H1 (cell line): Measurements from ENCODE around the gene HS3ST5. TPM values are rescaled to one million over a fixed set of nuclear protein-coding genes. Genes with fewer than 3 reads are reported as not detected.

Source experiments
- CTCF ChIA-PET: fragments of 300-600 bp; sonication (Branson Sonifier 250); formaldehyde crosslinking; loops from one replicate; lab custom pipeline; 2021; ENCODE audit not compliant: partially characterized antibody; lab: Charles Lee
- POLR2A ChIA-PET: fragments of 300-600 bp; sonication (Branson Sonifier 250); formaldehyde crosslinking; loops from one replicate; lab custom pipeline; 2021; ENCODE audit warnings: inconsistent platforms; ENCODE audit not compliant: partially characterized antibody; lab: Charles Lee
- DNase-seq, 2 experiments: peaks; one replicate each; pipeline versions ENCODE4 v3.0.0 to v3.0.0-alpha.2; 2010 to 2022; ENCODE audit warnings: low spot score in 2 of 2, low read depth in 1 of 2, mixed read lengths in 1 of 2
- FAIRE-seq: peaks from 2 replicates; lab custom pipeline; 2011; peaks lifted over from hg19 to GRCh38; lab: Jason Lieb, UNC
- H2AFZ ChIP-seq: 2 replicates; pipeline ENCODE4 v1.8.1; 2012; ENCODE audit warnings: low read length, inconsistent platforms
- H2AK5ac ChIP-seq: 2 replicates; pipeline ENCODE4 v1.6.1; 2013; ENCODE audit warnings: low read depth, low read length
- H2BK120ac ChIP-seq: replicated peaks from 2 replicates; pipeline ENCODE3; 2013; ENCODE audit warnings: low read depth, low read length, inconsistent platforms
- H2BK12ac ChIP-seq: 2 replicates; pipeline ENCODE4 v1.6.1; 2013; ENCODE audit warnings: low read depth, low read length
- H2BK15ac ChIP-seq: 2 replicates; pipeline ENCODE4 v1.6.1; 2013; ENCODE audit warnings: low read length
- H2BK20ac ChIP-seq: 2 replicates; pipeline ENCODE4 v1.6.1; 2013; ENCODE audit warnings: low read length
- H2BK5ac ChIP-seq: 2 replicates; pipeline ENCODE4 v1.6.1; 2013; ENCODE audit warnings: low read depth, low read length
- H3K14ac ChIP-seq: 2 replicates; pipeline ENCODE4 v1.6.1; 2013; ENCODE audit warnings: inconsistent platforms; ENCODE audit not compliant: insufficient read length
- H3K18ac ChIP-seq: 2 replicates; pipeline ENCODE4 v1.6.1; 2013; ENCODE audit warnings: low read length; ENCODE audit errors: extremely low read depth
- H3K23ac ChIP-seq: 2 replicates; pipeline ENCODE4 v1.6.1; 2013; ENCODE audit warnings: inconsistent platforms; ENCODE audit not compliant: insufficient read length
- H3K23me2 ChIP-seq: 2 replicates; pipeline ENCODE4 v1.6.1; 2013; ENCODE audit warnings: low read depth, low read length
- H3K27ac ChIP-seq: 2 replicates; pipeline ENCODE4 v1.6.1; 2011; ENCODE audit warnings: low read depth, low read length, inconsistent platforms
- H3K27me3 ChIP-seq, 4 experiments: replicated peaks in 1 of 4; 1 replicate in 1 of 4; 2 replicates in 3 of 4; pipeline versions ENCODE4 v1.6.1 to v1.8.1; 2011 to 2013; ENCODE audit warnings: low read length in 3 of 4, mild to moderate bottlenecking in 3 of 4, inconsistent platforms in 2 of 4, mixed read lengths in 2 of 4, moderate library complexity in 1 of 4; ENCODE audit not compliant: control insufficient read depth in 3 of 4, insufficient read depth in 3 of 4; ENCODE audit errors: extremely low read depth in 1 of 4
- H3K36me3 ChIP-seq, 4 experiments: 2 replicates each; pipeline versions ENCODE4 v1.6.1 to v1.8.1; 2011 to 2013; ENCODE audit warnings: mild to moderate bottlenecking in 4 of 4, low read length in 3 of 4, moderate library complexity in 2 of 4, control low read depth in 1 of 4, inconsistent platforms in 1 of 4; ENCODE audit not compliant: insufficient read depth in 4 of 4, control insufficient read depth in 2 of 4
- H3K4ac ChIP-seq: replicated peaks from 2 replicates; pipeline ENCODE3; 2013; ENCODE audit warnings: low read length, low read depth, mixed read lengths, inconsistent platforms; ENCODE audit not compliant: insufficient read length
- H3K4me1 ChIP-seq, 4 experiments: replicated peaks in 1 of 4; 1 replicate in 1 of 4; 2 replicates in 3 of 4; pipeline versions ENCODE4 v1.6.1 to v1.8.1; 2011 to 2013; ENCODE audit warnings: low read length in 3 of 4, inconsistent platforms in 2 of 4, mixed read lengths in 1 of 4; ENCODE audit not compliant: insufficient read depth in 4 of 4, control insufficient read depth in 3 of 4
- H3K4me2 ChIP-seq, 2 experiments: 2 replicates each; pipeline versions ENCODE4 v1.6.1 to v1.8.1; 2011 to 2013; ENCODE audit warnings: low read depth in 2 of 2, low read length in 2 of 2, control low read depth in 1 of 2, inconsistent platforms in 1 of 2, mild to moderate bottlenecking in 1 of 2; ENCODE audit not compliant: insufficient read depth in 1 of 2
- H3K4me3 ChIP-seq, 4 experiments: fragments of 200-600, 300-600 bp in 1 of 4; sonication (generic), shearing (Covaris generic), sonication (Bioruptor Twin) in 1 of 4; 2 replicates each; pipeline versions ENCODE4 v1.5.1 to v1.8.1; 2011 to 2016; ENCODE audit warnings: low read length in 4 of 4, low read depth in 3 of 4, control low read depth in 2 of 4, inconsistent platforms in 2 of 4, mild to moderate bottlenecking in 2 of 4, mixed read lengths in 1 of 4, moderate library complexity in 1 of 4; ENCODE audit not compliant: insufficient read depth in 2 of 4; ENCODE audit errors: extremely low read depth in 1 of 4
- H3K56ac ChIP-seq: replicated peaks from 2 replicates; pipeline ENCODE3; 2013; ENCODE audit warnings: low read depth, mild to moderate bottlenecking, mixed read lengths, low read length, inconsistent platforms; ENCODE audit not compliant: insufficient read length
- H3K79me1 ChIP-seq: 2 replicates; pipeline ENCODE4 v1.6.1; 2013; ENCODE audit warnings: low read depth, low read length, control low read depth
- H3K79me2 ChIP-seq, 2 experiments: 2 replicates each; pipeline versions ENCODE4 v1.6.1 to v1.8.1; 2012 to 2013; ENCODE audit warnings: low read length in 2 of 2, mild to moderate bottlenecking in 2 of 2, inconsistent platforms in 1 of 2; ENCODE audit not compliant: insufficient read depth in 2 of 2, control insufficient read depth in 1 of 2
- H3K9ac ChIP-seq, 4 experiments: replicated peaks in 1 of 4; 1 replicate in 1 of 4; 2 replicates in 3 of 4; pipeline versions ENCODE4 v1.6.1 to v1.8.1; 2011 to 2013; ENCODE audit warnings: low read depth in 3 of 4, low read length in 3 of 4, control low read depth in 2 of 4, mild to moderate bottlenecking in 2 of 4, moderate library complexity in 2 of 4, inconsistent platforms in 1 of 4; ENCODE audit errors: extremely low read depth in 1 of 4
- H3K9me3 ChIP-seq, 2 experiments: 2 replicates each; pipeline versions ENCODE4 v1.6.1 to v1.8.1; 2012 to 2013; ENCODE audit warnings: mild to moderate bottlenecking in 2 of 2, moderate library complexity in 2 of 2, control low read depth in 1 of 2, inconsistent platforms in 1 of 2, low read depth in 1 of 2, low read length in 1 of 2, mixed read lengths in 1 of 2; ENCODE audit not compliant: insufficient read depth in 2 of 2
- H4K20me1 ChIP-seq, 2 experiments: replicated peaks in 1 of 2; 2 replicates each; pipeline versions ENCODE3 to v1.8.1; 2011 to 2013; ENCODE audit warnings: inconsistent platforms in 2 of 2, low read length in 2 of 2, mild to moderate bottlenecking in 1 of 2; ENCODE audit not compliant: insufficient read depth in 2 of 2, control insufficient read depth in 1 of 2
- H4K5ac ChIP-seq: 2 replicates; pipeline ENCODE4 v1.6.1; 2013; ENCODE audit warnings: low read length, low read depth, mixed read lengths, inconsistent platforms; ENCODE audit not compliant: insufficient read length
- H4K8ac ChIP-seq: 2 replicates; pipeline ENCODE4 v1.8.0; 2013; ENCODE audit warnings: mild to moderate bottlenecking, moderate library complexity, low read length, inconsistent platforms; ENCODE audit not compliant: insufficient read depth; ENCODE audit errors: extremely low read depth
- H4K91ac ChIP-seq: replicated peaks from 2 replicates; pipeline ENCODE3; 2013; ENCODE audit warnings: low read length, mixed read lengths, inconsistent platforms; ENCODE audit not compliant: insufficient read length
- EP300 ChIP-seq, 2 experiments: IDR thresholded peaks; 1 replicate in 1 of 2; 2 replicates in 1 of 2; pipeline ENCODE4 v1.6.1; 2011 to 2012; ENCODE audit warnings: low read depth in 2 of 2, low read length in 2 of 2, mild to moderate bottlenecking in 2 of 2, borderline replicate concordance in 1 of 2, inconsistent platforms in 1 of 2, moderate library complexity in 1 of 2
- FOSL1 ChIP-seq: IDR thresholded peaks from 2 replicates; pipeline ENCODE4 v1.6.1; 2011; ENCODE audit warnings: mild to moderate bottlenecking, low read depth, low read length, moderate library complexity; ENCODE audit not compliant: insufficient read depth
- HDAC2 ChIP-seq, 2 experiments: fragments of 300-600 bp in 1 of 2; sonication (generic) in 1 of 2; IDR thresholded peaks; 2 replicates each; pipeline ENCODE4 v1.6.1; 2011 to 2012; ENCODE audit warnings: low read depth in 2 of 2, low read length in 2 of 2, mild to moderate bottlenecking in 2 of 2, moderate library complexity in 2 of 2, borderline replicate concordance in 1 of 2, inconsistent platforms in 1 of 2
- PHF8 ChIP-seq: fragments of 200-600 bp; sonication (generic); conservative IDR thresholded peaks from 2 replicates; pipeline ENCODE4 v1.7.1; 2012; ENCODE audit warnings: low read depth, mild to moderate bottlenecking, inconsistent platforms, low read length, moderate library complexity
- POLR2A ChIP-seq, 2 experiments: IDR thresholded peaks; 1 replicate in 1 of 2; 2 replicates in 1 of 2; pipeline ENCODE4 v1.6.1; 2011; ENCODE audit warnings: low read depth in 2 of 2, low read length in 2 of 2, mild to moderate bottlenecking in 2 of 2; ENCODE audit errors: control extremely low read depth in 1 of 2
- RNF2 ChIP-seq: fragments of 200-900, 300-1000 bp; sonication (generic); IDR thresholded peaks from 2 replicates; pipeline ENCODE4 v1.7.1; 2016; ENCODE audit warnings: borderline replicate concordance, low read depth, mild to moderate bottlenecking, antibody characterized with exemption, low read length; ENCODE audit not compliant: poor library complexity, severe bottlenecking; ENCODE audit errors: missing control alignments
- RXRA ChIP-seq: IDR thresholded peaks from 2 replicates; pipeline ENCODE4 v1.6.1; 2011; ENCODE audit warnings: low read depth, mild to moderate bottlenecking, low read length, moderate library complexity; ENCODE audit not compliant: insufficient read depth
- SIN3A ChIP-seq, 2 experiments: IDR thresholded peaks in 1 of 2; conservative IDR thresholded peaks in 1 of 2; 2 replicates each; pipeline ENCODE4 v1.6.1; 2011 to 2012; ENCODE audit warnings: low read length in 2 of 2, improper control_type of control experiment in 1 of 2, low read depth in 1 of 2, mild to moderate bottlenecking in 1 of 2
- SP4 ChIP-seq: IDR thresholded peaks from 2 replicates; pipeline ENCODE4 v1.6.1; 2012; ENCODE audit warnings: low read length, inconsistent platforms
- SUZ12 ChIP-seq: fragments of 200-600 bp; sonication (generic); IDR thresholded peaks from 2 replicates; pipeline ENCODE4 v1.6.1; 2012; ENCODE audit warnings: mild to moderate bottlenecking, inconsistent platforms, low read length, moderate library complexity, mixed read lengths
- polyA plus RNA-seq, 7 experiments: library from polyadenylated mRNA; depleted of rRNA in 3 of 7; stranded (reverse) in 5 of 7; unstranded in 2 of 7; fragments of >200 nt in 5 of 7; fragments of 200-250 nt in 2 of 7; gene quantifications; 1 replicate in 5 of 7; 2 replicates in 1 of 7; 4 replicates in 1 of 7; pipeline versions ENCODE4 v1.2.1 to v1.2.3, GENCODE V29; 2011 to 2013; ENCODE audit warnings: missing spikeins in 2 of 7, mixed read lengths in 2 of 7
- total RNA-seq: library from RNA; stranded (reverse); fragmentation: NEBNext Ultra II Directional; extraction: Animal tissue kit (Norgen Biotek cat#: 25700); gene quantifications from 2 replicates; pipeline ENCODE4 v1.2.1, GENCODE V29; 2021

The HS3ST5 gene
- total and polyA plus RNA-seq, 2 of the 8 experiments (the other 6 are each of a cell fraction or from before 2014, with no cell fraction given), result 1.2 to 9.9 TPM

DNA sequence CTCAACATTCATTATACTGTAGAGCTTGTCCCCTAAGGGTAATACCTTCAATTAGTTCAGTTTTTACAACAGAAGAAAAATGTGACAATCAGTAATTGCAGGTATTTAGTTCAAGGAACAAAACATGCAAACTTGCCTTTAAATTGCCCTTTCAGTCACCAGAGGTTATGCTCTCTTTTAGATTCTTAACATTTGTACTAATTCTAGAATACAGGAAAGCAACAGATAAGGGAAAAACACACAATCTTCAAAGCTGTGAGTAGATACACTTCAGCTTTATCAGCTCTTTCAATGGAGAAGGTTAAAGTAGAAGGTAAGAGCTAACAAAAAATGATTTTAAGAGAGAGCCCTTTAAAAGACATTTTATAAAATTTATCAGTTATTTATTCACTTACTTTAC, 173.1 kb downstream of the HS3ST5 start:
- Histone ChIP-seq H3K9me3 (no peaks in the 10 kb centered on the region), H3K4me3 (no peak overlapping the region), H2BK120ac (no peak overlapping the region), H4K91ac (no peak overlapping the region), H3K27me3 (no peaks in the 10 kb centered on the region), H3K4ac (no peak overlapping the region), H4K8ac (no peak overlapping the region), H2BK20ac (no peak overlapping the region), H3K79me2 (no peaks in the 10 kb centered on the region), H3K9ac (peak overlapping the region in 1 of 4 experiments; percentile 12; a peak in 1 of 7 replicates), H3K36me3 (peaks cover 0 to 14% (median 2%) of the 10 kb centered on the region in 4 experiments; a peak in 4 of 8 replicates), H2AK5ac (no peak overlapping the region), H3K23ac (no peak overlapping the region), H2AFZ (no peak overlapping the region), H2BK5ac (no peak overlapping the region), H2BK15ac (no peak overlapping the region), H3K4me2 (no peak overlapping the region), H3K23me2 (no peaks in the 10 kb centered on the region), H2BK12ac (no peak overlapping the region), H3K56ac (no peak overlapping the region), H3K14ac (no peak overlapping the region), H4K20me1 (no peaks in the 10 kb centered on the region), H3K18ac (no peak overlapping the region), H4K5ac (no peak overlapping the region), H3K27ac (no peak overlapping the region), H3K79me1 (no peaks in the 10 kb centered on the region), H3K4me1 (peaks cover 0 to 6% (median 1%) of the 10 kb centered on the region in 4 experiments; a peak in 3 of 7 replicates)
- DNase-seq (no peak), FAIRE-seq (no peak)
- TF ChIP-seq HDAC2 (IDR thresholded peaks at IDR 0.05; ENCODE audit: borderline replicate concordance in 1 of 2, low read depth in 2 of 2, low read length in 2 of 2) (no peak), RXRA (no peak), EP300 (IDR thresholded peaks at IDR 0.05; ENCODE audit: borderline replicate concordance in 1 of 2, low read depth in 2 of 2, low read length in 2 of 2) (no peak), PHF8 (no peak), FOSL1 (no peak), POLR2A (IDR thresholded peaks at IDR 0.05; ENCODE audit: control extremely low read depth in 1 of 2, low read depth in 2 of 2, low read length in 2 of 2) (no peak), SUZ12 (no peak), SIN3A (conservative IDR thresholded peaks at IDR 0.05 in 1 of 2, IDR thresholded peaks at IDR 0.05 in 1 of 2; ENCODE audit: low read depth in 1 of 2, low read length in 2 of 2) (no peak), RNF2 (no peak), SP4 (no peak)
- CTCF ChIA-PET, result interaction anchor here (0.7 to 1.0 kb wide), 2 partner anchors 62 to 65 kb away, joined by 3 read pairs; no protein-coding TSS in a partner anchor
- POLR2A ChIA-PET, result no interaction called here
